MM.1S (cell line): ENCODE measurements around the gene ITCH.
"Not testable (repeated sequence)": the region's sequence is repeated elsewhere in the genome, so short reads cannot be mapped to it uniquely, and the experiment has no call there.

ENCODE experiments used
- DNase-seq: peaks from one replicate; pipeline ENCODE4 v3.0.0-alpha.2; 2015
- H2AFZ ChIP-seq: fragments of 300-600 bp; sonication (generic); 2 replicates; pipeline ENCODE4 v1.6.0; 2016; ENCODE audit warnings: antibody characterized with exemption, low read length
- H3F3A ChIP-seq: fragments of 300-600 bp; sonication (generic); 2 replicates; pipeline ENCODE4 v1.6.1; 2016; ENCODE audit warnings: mild to moderate bottlenecking, antibody characterized with exemption, low read length, moderate library complexity, mixed read lengths; ENCODE audit not compliant: insufficient read depth
- H3K27ac ChIP-seq: fragments of 300-600 bp; sonication (generic); 2 replicates; pipeline ENCODE4 v1.5.1; 2016; ENCODE audit warnings: mild to moderate bottlenecking, low read length
- H3K27me3 ChIP-seq: fragments of 300-600 bp; sonication (generic); replicated peaks from 2 replicates; pipeline ENCODE4 v1.6.0; 2016; ENCODE audit warnings: low read length; ENCODE audit not compliant: insufficient read depth
- H3K36me3 ChIP-seq: fragments of 300-600 bp; sonication (generic); replicated peaks from 2 replicates; pipeline ENCODE4 v1.6.1; 2016; ENCODE audit warnings: mild to moderate bottlenecking, low read length, mixed read lengths; ENCODE audit not compliant: insufficient read depth
- H3K4me1 ChIP-seq: fragments of 300-600 bp; sonication (generic); 2 replicates; pipeline ENCODE4 v1.6.1; 2016; ENCODE audit warnings: low read length, mixed read lengths
- H3K4me2 ChIP-seq: fragments of 300-600 bp; sonication (generic); 2 replicates; pipeline ENCODE4 v1.6.0; 2016; ENCODE audit warnings: low read depth, low read length
- H3K4me3 ChIP-seq: fragments of 300-600 bp; sonication (generic); 2 replicates; pipeline ENCODE4 v1.5.1; 2016; ENCODE audit warnings: low read length, mixed read lengths
- H3K79me2 ChIP-seq: fragments of 300-600 bp; sonication (generic); 2 replicates; pipeline ENCODE4 v1.6.1; 2016; ENCODE audit warnings: mixed run types, low read length, mixed read lengths
- H3K9ac ChIP-seq: fragments of 300-600 bp; sonication (generic); 2 replicates; pipeline ENCODE4 v1.6.1; 2016; ENCODE audit warnings: low read length, mixed read lengths
- H3K9me2 ChIP-seq: fragments of 300-600 bp; sonication (generic); replicated peaks from 2 replicates; pipeline ENCODE4 v1.6.1; 2016; ENCODE audit warnings: mild to moderate bottlenecking, low read length, mixed read lengths; ENCODE audit not compliant: insufficient read depth
- H3K9me3 ChIP-seq: fragments of 300-600 bp; sonication (generic); replicated peaks from 2 replicates; pipeline ENCODE4 v1.6.1; 2016; ENCODE audit warnings: mild to moderate bottlenecking, low read length, mixed read lengths; ENCODE audit not compliant: insufficient read depth
- H4K20me1 ChIP-seq: fragments of 300-600 bp; sonication (generic); 2 replicates; pipeline ENCODE4 v1.6.1; 2016; ENCODE audit warnings: mild to moderate bottlenecking, low read length, moderate library complexity, mixed read lengths; ENCODE audit not compliant: insufficient read depth
- CTCF ChIP-seq: fragments of 300-600 bp; sonication (generic); IDR thresholded peaks from 2 replicates; pipeline ENCODE4 v1.5.1; 2016; ENCODE audit warnings: antibody characterized with exemption, low read length, mixed read lengths
- EZH2 ChIP-seq: fragments of 300-600 bp; sonication (generic); optimal IDR thresholded peaks from 2 replicates; pipeline ENCODE3; 2017; ENCODE audit warnings: low read depth, mild to moderate bottlenecking, antibody characterized with exemption, low read length, mixed read lengths
- EZH2phosphoT487 ChIP-seq: fragments of 300-600 bp; sonication (generic); IDR thresholded peaks from 2 replicates; pipeline ENCODE4 v1.6.1; 2018; ENCODE audit warnings: antibody characterized with exemption, low read length

Gene ITCH

GRCh38 chr20:34479627-34480026 is 116.6 kb downstream of the ITCH start:
- Histone ChIP-seq H3K4me2 (no peak overlapping the region), H3K27me3 (no peaks in the 10 kb centered on the region), H3K4me1 (peaks cover 5% of the 10 kb centered on the region; the same call in 1 of the 2 replicates), H3F3A (peaks cover 8% of the 10 kb centered on the region; the same call in 1 of the 2 replicates), H3K27ac (no peak overlapping the region), H2AFZ (no peak overlapping the region), H3K4me3 (no peak overlapping the region), H4K20me1 (no peaks in the 10 kb centered on the region), H3K36me3 (no peaks in the 10 kb centered on the region; the same call in 1 of the 2 replicates), H3K79me2 (peaks cover 17% of the 10 kb centered on the region), H3K9me2 (no peaks in the 10 kb centered on the region), H3K9me3 (no peaks in the 10 kb centered on the region), H3K9ac (no peak overlapping the region)
- DNase-seq: no peak
- TF ChIP-seq EZH2phosphoT487 (no peak), CTCF (no peak), EZH2 (no peak)

GRCh38 chr20:34482154-34482553 is 119.1 kb downstream of the ITCH start:
- H3K4me3 ChIP-seq, DNase-seq, H3K9me2 ChIP-seq, H3K4me1 ChIP-seq, H2AFZ ChIP-seq, H3K27me3 ChIP-seq, H3K27ac ChIP-seq, H3K36me3 ChIP-seq, H3K9ac ChIP-seq, H3K4me2 ChIP-seq, H3F3A ChIP-seq, H4K20me1 ChIP-seq, H3K9me3 ChIP-seq: not testable (repeated sequence)
- H3K79me2 ChIP-seq: peaks cover 14% of the 10 kb centered on the region; the same call in 1 of the 2 replicates

GRCh38 chr20:34483585-34484220 is 120.6 kb downstream of the ITCH start:
- H3F3A ChIP-seq, H3K27me3 ChIP-seq, H3K79me2 ChIP-seq, H3K4me1 ChIP-seq, H3K9ac ChIP-seq, H3K36me3 ChIP-seq, H3K27ac ChIP-seq, H4K20me1 ChIP-seq, H3K4me2 ChIP-seq, H3K9me2 ChIP-seq, H3K4me3 ChIP-seq, H2AFZ ChIP-seq, DNase-seq, H3K9me3 ChIP-seq: not testable (repeated sequence)

- TF ChIP-seq EZH2 (no peak), CTCF (no peak), EZH2phosphoT487 (no peak)
- H3F3A ChIP-seq: 0 out of 2 replicates have a peak, but pooled peaks cover 3% of the 10 kb centered on the region
- H3K9me2 ChIP-seq: no peaks in the 10 kb centered on the region
- DNase-seq: no peak
- no peak overlapping the region for H3K4me3 ChIP-seq
- no peak overlapping the region for H3K4me2 ChIP-seq
- H3K4me1 ChIP-seq: no peaks in the 10 kb centered on the region
- H3K27ac ChIP-seq: no peak overlapping the region
- H3K36me3 ChIP-seq: peaks cover 4% of the 10 kb centered on the region
- H3K9me3 ChIP-seq: no peaks in the 10 kb centered on the region
- H2AFZ ChIP-seq: no peak overlapping the region
- H3K27me3 ChIP-seq: no peaks in the 10 kb centered on the region
- no peak overlapping the region for H3K9ac ChIP-seq
- peaks cover 4% of the 10 kb centered on the region; the same call in 1 of the 2 replicates for H3K79me2 ChIP-seq
- H4K20me1 ChIP-seq: no peaks in the 10 kb centered on the region
Measured at GRCh38 chr20:34485068-34485634, 122.1 kb downstream of the ITCH start.
